B cell (primary cell): Measurements from ENCODE around the gene AKIRIN1. TPM values are rescaled to one million over a fixed set of nuclear protein-coding genes. Genes with fewer than 3 reads are reported as not detected.

Experiments used
- ATAC-seq: fragments of 200-7000 bp; cut with Tn5 transposase; one replicate; pipeline ENCODE4 v1.10.0; 2021; ENCODE audit warnings: low read depth, mild to moderate bottlenecking, moderate number of reproducible peaks, moderate library complexity
- CTCF ChIA-PET: fragments of 350-600 bp; sonication (Branson Sonifier 250); formaldehyde crosslinking; loops from one replicate; lab custom pipeline; 2021; ENCODE audit warnings: antibody characterized with exemption, inconsistent platforms; lab: Charles Lee
- POLR2A ChIA-PET: fragments of 350-600 bp; sonication (Branson Sonifier 250); formaldehyde crosslinking; loops from one replicate; lab custom pipeline; 2021; ENCODE audit warnings: antibody characterized with exemption; lab: Charles Lee
- DNase-seq: peaks from one replicate; pipeline ENCODE4 v3.0.0; 2013
- H2AFZ ChIP-seq: 2 replicates; pipeline ENCODE4 v1.6.1; 2012; ENCODE audit warnings: mild to moderate bottlenecking, low read depth, low read length; ENCODE audit not compliant: insufficient read depth, poor library complexity, severe bottlenecking
- H3K27ac ChIP-seq, 2 donors: 1 replicate in 1 of 2; 2 replicates in 1 of 2; pipeline ENCODE4 v1.5.1; 2012 to 2013; ENCODE audit warnings: low read length in 2 of 2, mild to moderate bottlenecking in 2 of 2, moderate library complexity in 1 of 2
- H3K27me3 ChIP-seq, 4 experiments: fragments of 200-600 bp in 1 of 4; sonication (generic) in 1 of 4; replicated peaks in 1 of 4; 1 replicate in 2 of 4; 2 replicates in 2 of 4; pipeline versions ENCODE4 v1.6.1 to v1.7.0; 2013 to 2016; ENCODE audit warnings: low read length in 3 of 4, mild to moderate bottlenecking in 2 of 4, mixed read lengths in 1 of 4, moderate library complexity in 1 of 4; ENCODE audit not compliant: insufficient read depth in 4 of 4, control insufficient read depth in 3 of 4; ENCODE audit errors: control extremely low read depth in 1 of 4
- H3K36me3 ChIP-seq, 2 experiments: replicated peaks in 1 of 2; 1 replicate in 1 of 2; 2 replicates in 1 of 2; pipeline versions ENCODE4 v1.6.1 to v1.7.1; 2013; ENCODE audit warnings: low read length in 1 of 2; ENCODE audit not compliant: insufficient read depth in 2 of 2, control insufficient read depth in 1 of 2; ENCODE audit errors: control extremely low read depth in 1 of 2, extremely low read depth in 1 of 2
- H3K4me1 ChIP-seq, 2 donors: fragments of 200-600 bp in 1 of 2; sonication (generic) in 1 of 2; 1 replicate in 1 of 2; 2 replicates in 1 of 2; pipeline versions ENCODE4 v1.5.1 to v1.6.1; 2013 to 2017; ENCODE audit warnings: low read length in 2 of 2; ENCODE audit not compliant: control insufficient read depth in 2 of 2, insufficient read depth in 2 of 2
- H3K4me2 ChIP-seq: replicated peaks from 2 replicates; pipeline ENCODE3; 2012; ENCODE audit warnings: mild to moderate bottlenecking, low read depth, low read length; ENCODE audit not compliant: poor library complexity, severe bottlenecking
- H3K4me3 ChIP-seq, 5 experiments: fragments of 200-600 bp in 1 of 5; sonication (generic) in 1 of 5; 1 replicate in 3 of 5; 2 replicates in 2 of 5; pipeline versions ENCODE4 v1.5.1 to v1.7.0; 2011 to 2016; ENCODE audit warnings: low read length in 4 of 5, mild to moderate bottlenecking in 4 of 5, low read depth in 2 of 5, control low read depth in 1 of 5, moderate library complexity in 1 of 5; ENCODE audit not compliant: insufficient read depth in 1 of 5; ENCODE audit errors: control extremely low read depth in 1 of 5, extremely low read depth in 1 of 5
- H3K79me2 ChIP-seq: fragments of 200-600 bp; sonication (generic); one replicate; pipeline ENCODE4 v1.6.0; 2016; ENCODE audit warnings: low read length; ENCODE audit not compliant: control insufficient read depth, insufficient read depth
- H3K9ac ChIP-seq: fragments of 200-600 bp; sonication (generic); 2 replicates; pipeline ENCODE4 v1.6.1; 2017; ENCODE audit warnings: mild to moderate bottlenecking, low read length, moderate library complexity
- H3K9me3 ChIP-seq, 3 donors: one replicate each; pipeline versions ENCODE4 v1.6.1 to v1.7.1; 2013; ENCODE audit warnings: low read length in 2 of 3; ENCODE audit not compliant: control insufficient read depth in 2 of 3, insufficient read depth in 1 of 3; ENCODE audit errors: control extremely low read depth in 1 of 3
- H4K20me1 ChIP-seq: 2 replicates; pipeline ENCODE4 v1.6.0; 2012; ENCODE audit warnings: mild to moderate bottlenecking, low read length; ENCODE audit not compliant: insufficient read depth, control insufficient read depth, poor library complexity, severe bottlenecking
- H3K27ac Mint-ChIP-seq: one replicate; pipeline ENCODE4 v1.8.0; 2021; ENCODE audit warnings: mixed read lengths
- H3K27me3 Mint-ChIP-seq: one replicate; pipeline ENCODE4 v1.8.0; 2021; ENCODE audit warnings: mixed read lengths
- H3K4me1 Mint-ChIP-seq: one replicate; pipeline ENCODE4 v1.8.0; 2021; ENCODE audit warnings: mixed read lengths
- H3K4me3 Mint-ChIP-seq: one replicate; pipeline ENCODE4 v1.8.0; 2021; ENCODE audit warnings: mixed read lengths
- H3K9me3 Mint-ChIP-seq: one replicate; pipeline ENCODE4 v1.8.0; 2022; ENCODE audit warnings: mixed read lengths; ENCODE audit not compliant: insufficient read depth
- EZH2 ChIP-seq: IDR thresholded peaks from 2 replicates; pipeline ENCODE4 v1.6.1; 2012; ENCODE audit warnings: borderline replicate concordance, low read depth, mild to moderate bottlenecking, moderate library complexity, low read length; ENCODE audit not compliant: insufficient read depth, poor library complexity, severe bottlenecking
- WGBS: methylation state at CpG from one replicate; pipeline ENCODE4 v1.1.5; 2013; ENCODE audit warnings: missing lambda C conversion rate; ENCODE audit not compliant: insufficient coverage; 5-methylcytosine and 5-hydroxymethylcytosine counted together
- intact Hi-C: fragments of 100-400 bp; cut with micrococcal nuclease; formaldehyde crosslinking; loops from one replicate; pipeline ENCODE4 v1.10.0; 2022
- polyA plus RNA-seq: library from polyadenylated mRNA; depleted of rRNA; stranded (reverse); fragments of >200 nt; gene quantifications from 2 replicates; pipeline ENCODE4 v1.2.3, GENCODE V29; 2012
- total RNA-seq, 2 donors: library from RNA; stranded (reverse); fragments of 120-200 nt in 1 of 2; gene quantifications; 1 replicate in 1 of 2; 2 replicates in 1 of 2; pipeline versions ENCODE4 v1.2.3 to v1.2.4, GENCODE V29; 2013 to 2022
- TF ChIP-seq, protein P1 (sequence below): fragments of 200-600 bp; IDR thresholded peaks from one replicate; pipeline ENCODE4 v1.8.0; 2022; ENCODE audit warnings: antibody characterized with exemption, mild to moderate bottlenecking

AKIRIN1 gene
- total and polyA plus RNA-seq, 2 donors (not counting 1 experiment from before 2014, with no cell fraction given) = 36.5 to 59.7 TPM

- no peaks in the 10 kb centered on the region for H3K9me3 Mint-ChIP-seq
- H3K4me3 Mint-ChIP-seq = no peak overlapping the region
Observed at GRCh38 chr1:39001516-39002421, 10.7 kb downstream of the AKIRIN1 start.

DNA sequence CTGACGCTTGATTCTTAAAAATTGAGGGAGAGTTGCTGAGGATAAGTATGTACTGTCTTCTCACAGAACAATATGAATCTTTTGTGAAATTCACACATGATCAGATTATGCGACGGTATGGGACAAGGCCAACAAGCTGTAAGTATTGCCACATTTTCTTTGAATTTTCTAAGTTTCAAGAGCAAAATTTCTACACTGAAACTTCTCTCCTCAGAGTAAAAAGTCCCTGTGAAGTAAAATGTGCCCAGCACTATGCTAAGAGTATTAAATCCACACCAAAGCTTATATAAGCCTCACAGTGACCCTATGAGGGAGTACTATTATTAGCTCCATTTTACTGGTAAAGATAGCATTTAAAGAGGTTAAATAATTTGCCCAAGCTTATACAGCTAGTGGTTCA, 12.2 kb downstream of the AKIRIN1 start:
- Mint-ChIP-seq H3K27me3 (no peaks in the 10 kb centered on the region), H3K9me3 (no peaks in the 10 kb centered on the region), H3K4me1 (peaks cover 2% of the 10 kb centered on the region), H3K27ac (no peak overlapping the region), H3K4me3 (no peak overlapping the region)
- no peaks in the 10 kb centered on the region for H3K4me1 ChIP-seq
- CTCF ChIA-PET = no interaction called here
- H3K79me2 ChIP-seq = peaks cover 4% of the 10 kb centered on the region
- H4K20me1 ChIP-seq = peaks cover 20% of the 10 kb centered on the region
- H3K36me3 ChIP-seq = peaks cover 8 to 80% of the 10 kb centered on the region in 2 experiments
- no peak overlapping the region for H3K9ac ChIP-seq
- WGBS = no CpG with 5 or more reads among the region's 3 CpGs
- no peak for TF ChIP-seq EZH2
- TF ChIP-seq, protein P1, sequence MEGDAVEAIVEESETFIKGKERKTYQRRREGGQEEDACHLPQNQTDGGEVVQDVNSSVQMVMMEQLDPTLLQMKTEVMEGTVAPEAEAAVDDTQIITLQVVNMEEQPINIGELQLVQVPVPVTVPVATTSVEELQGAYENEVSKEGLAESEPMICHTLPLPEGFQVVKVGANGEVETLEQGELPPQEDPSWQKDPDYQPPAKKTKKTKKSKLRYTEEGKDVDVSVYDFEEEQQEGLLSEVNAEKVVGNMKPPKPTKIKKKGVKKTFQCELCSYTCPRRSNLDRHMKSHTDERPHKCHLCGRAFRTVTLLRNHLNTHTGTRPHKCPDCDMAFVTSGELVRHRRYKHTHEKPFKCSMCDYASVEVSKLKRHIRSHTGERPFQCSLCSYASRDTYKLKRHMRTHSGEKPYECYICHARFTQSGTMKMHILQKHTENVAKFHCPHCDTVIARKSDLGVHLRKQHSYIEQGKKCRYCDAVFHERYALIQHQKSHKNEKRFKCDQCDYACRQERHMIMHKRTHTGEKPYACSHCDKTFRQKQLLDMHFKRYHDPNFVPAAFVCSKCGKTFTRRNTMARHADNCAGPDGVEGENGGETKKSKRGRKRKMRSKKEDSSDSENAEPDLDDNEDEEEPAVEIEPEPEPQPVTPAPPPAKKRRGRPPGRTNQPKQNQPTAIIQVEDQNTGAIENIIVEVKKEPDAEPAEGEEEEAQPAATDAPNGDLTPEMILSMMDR = no peak
- H3K27me3 ChIP-seq = no peaks in the 10 kb centered on the region
- H3K27ac ChIP-seq = peak overlapping the region in 1 of 2 donors; percentile 7
- no peak overlapping the region for H3K4me2 ChIP-seq
- no peak overlapping the region for H3K4me3 ChIP-seq
- no peak for DNase-seq
- POLR2A ChIA-PET = interaction anchor here (0.8 kb wide), 1 partner anchor 13 kb away, joined by 4 read pairs; no protein-coding TSS in a partner anchor
- no peak for ATAC-seq
- no peak overlapping the region for H2AFZ ChIP-seq
- intact Hi-C loops = no loop called here
- no peaks in the 10 kb centered on the region for H3K9me3 ChIP-seq

More at GRCh38 chr1:39001516-39002421, 10.7 kb downstream of the AKIRIN1 start:
- POLR2A ChIA-PET = no interaction called here
- H3K9me3 ChIP-seq = no peaks in the 10 kb centered on the region
- no peak overlapping the region for H3K4me2 ChIP-seq
- no peak for TF ChIP-seq EZH2
- TF ChIP-seq, protein P1 = no peak
- no peak overlapping the region for H3K4me3 ChIP-seq
- intact Hi-C loops = no loop called here
- H3K79me2 ChIP-seq = peaks cover 19% of the 10 kb centered on the region
- H3K27ac Mint-ChIP-seq = peak overlapping the region; percentile 4
- H2AFZ ChIP-seq = no peak overlapping the region
- CTCF ChIA-PET = no interaction called here
- no peak overlapping the region for H3K27ac ChIP-seq
- peaks cover 8 to 78% of the 10 kb centered on the region in 2 experiments for H3K36me3 ChIP-seq
- no peaks in the 10 kb centered on the region for H3K27me3 Mint-ChIP-seq
- H3K27me3 ChIP-seq = no peaks in the 10 kb centered on the region
- H4K20me1 ChIP-seq = peaks cover 36% of the 10 kb centered on the region
- DNase-seq (no peak), ATAC-seq (no peak)
- H3K4me1 Mint-ChIP-seq = peaks cover 9% of the 10 kb centered on the region
- 100% methylated on average over 1 of the region's 5 CpGs for WGBS
- no peak overlapping the region for H3K9ac ChIP-seq
- peaks cover 0 to 2% of the 10 kb centered on the region in 2 donors for H3K4me1 ChIP-seq
